Natural killer cell (primary cell): ENCODE measurements around the gene IGFBPL1. TPM values are rescaled to one million over a fixed set of nuclear protein-coding genes. Genes with fewer than 3 reads are reported as not detected.
"Not testable (repeated sequence)": the region's sequence is repeated elsewhere in the genome, so short reads cannot be mapped to it uniquely, and the experiment has no call there.

ENCODE experiments used
- ATAC-seq, 3 donors: fragments of 150-1000 bp in 2 of 3; fragments of 200-7000 bp in 1 of 3; cut with Tn5 transposase; 1 replicate in 1 of 3; 2 replicates in 2 of 3; pipeline ENCODE4 v1.10.0; 2021; ENCODE audit warnings: mild to moderate bottlenecking in 2 of 3, moderate library complexity in 2 of 3
- DNase-seq, 2 donors: peaks; one replicate each; pipeline versions ENCODE4 v3.0.0 to v3.0.0-alpha.2; 2013 to 2021; ENCODE audit warnings: mixed read lengths in 1 of 2
- H3K27ac ChIP-seq: one replicate; pipeline ENCODE4 v1.5.1; 2013; ENCODE audit warnings: mild to moderate bottlenecking, low read length
- H3K27me3 ChIP-seq: one replicate; pipeline ENCODE4 v1.6.1; 2013; ENCODE audit warnings: low read length; ENCODE audit not compliant: control insufficient read depth, insufficient read depth
- H3K36me3 ChIP-seq: one replicate; pipeline ENCODE4 v1.6.1; 2013; ENCODE audit warnings: low read length; ENCODE audit not compliant: control insufficient read depth, insufficient read depth
- H3K4me1 ChIP-seq: one replicate; pipeline ENCODE4 v1.6.1; 2013; ENCODE audit warnings: low read length; ENCODE audit not compliant: control insufficient read depth, insufficient read depth
- H3K4me3 ChIP-seq: one replicate; pipeline ENCODE4 v1.5.1; 2013; ENCODE audit warnings: low read length
- H3K9me3 ChIP-seq: one replicate; pipeline ENCODE4 v1.6.1; 2013; ENCODE audit warnings: low read length; ENCODE audit not compliant: control insufficient read depth, insufficient read depth
- H3K27ac Mint-ChIP-seq, 2 donors: one replicate each; pipeline ENCODE4 v1.8.0; 2022; ENCODE audit warnings: mild to moderate bottlenecking in 2 of 2, mixed read lengths in 2 of 2, moderate library complexity in 1 of 2
- H3K27me3 Mint-ChIP-seq, 2 donors: one replicate each; pipeline ENCODE4 v1.8.0; 2022; ENCODE audit warnings: low read depth in 2 of 2, mixed read lengths in 2 of 2
- H3K36me3 Mint-ChIP-seq: one replicate; pipeline ENCODE4 v1.8.0; 2022; ENCODE audit warnings: mixed read lengths
- H3K4me1 Mint-ChIP-seq, 2 donors: one replicate each; pipeline ENCODE4 v1.8.0; 2022; ENCODE audit warnings: mixed read lengths in 2 of 2
- H3K4me3 Mint-ChIP-seq: one replicate; pipeline ENCODE4 v1.8.0; 2022; ENCODE audit warnings: mild to moderate bottlenecking, moderate library complexity, mixed read lengths
- H3K9me3 Mint-ChIP-seq, 2 donors: one replicate each; pipeline ENCODE4 v1.8.0; 2022; ENCODE audit warnings: mixed read lengths in 2 of 2
- CTCF ChIP-seq: fragments of 200-600 bp; IDR thresholded peaks from one replicate; pipeline ENCODE4 v1.8.0; 2022; ENCODE audit warnings: antibody characterized with exemption
- WGBS: methylation state at CpG from one replicate; pipeline ENCODE4 v1.1.7; 2013; ENCODE audit warnings: missing lambda C conversion rate; ENCODE audit not compliant: insufficient coverage; 5-methylcytosine and 5-hydroxymethylcytosine counted together
- intact Hi-C: fragments of 100-400 bp; cut with micrococcal nuclease; formaldehyde crosslinking; loops from one replicate; pipeline ENCODE4 v1.14.2; 2022
- total RNA-seq, 4 donors: library from RNA; stranded (reverse); fragments of 120-200 nt in 1 of 4; gene quantifications; one replicate each; pipeline versions ENCODE4 v1.2.3 to v1.2.4, GENCODE V29; 2013 to 2022

IGFBPL1 gene
- total RNA-seq, 3 donors from 2014 or later (not counting 1 experiment from before 2014, with no cell fraction given) = not detected

GRCh38 chr9:38406476-38407186 lies 17.6 kb downstream of the IGFBPL1 start:
- H3K36me3 Mint-ChIP-seq = no peaks in the 10 kb centered on the region
- Histone ChIP-seq H3K27ac (no peak overlapping the region), H3K27me3 (no peaks in the 10 kb centered on the region), H3K4me1 (no peaks in the 10 kb centered on the region), H3K36me3 (no peaks in the 10 kb centered on the region), H3K9me3 (no peaks in the 10 kb centered on the region), H3K4me3 (no peak overlapping the region)
- TF ChIP-seq CTCF = no peak
- DNase-seq (no peak), ATAC-seq (no peak)
- no peaks in the 10 kb centered on the region for H3K9me3 Mint-ChIP-seq
- H3K27me3 Mint-ChIP-seq = peaks cover 14 to 18% of the 10 kb centered on the region in 2 donors
- WGBS = 95% methylated on average over 9 of the region's 9 CpGs
- intact Hi-C loops = no loop called here
- no peak overlapping the region for H3K27ac Mint-ChIP-seq
- H3K4me3 Mint-ChIP-seq = no peak overlapping the region
- no peaks in the 10 kb centered on the region for H3K4me1 Mint-ChIP-seq

DNA sequence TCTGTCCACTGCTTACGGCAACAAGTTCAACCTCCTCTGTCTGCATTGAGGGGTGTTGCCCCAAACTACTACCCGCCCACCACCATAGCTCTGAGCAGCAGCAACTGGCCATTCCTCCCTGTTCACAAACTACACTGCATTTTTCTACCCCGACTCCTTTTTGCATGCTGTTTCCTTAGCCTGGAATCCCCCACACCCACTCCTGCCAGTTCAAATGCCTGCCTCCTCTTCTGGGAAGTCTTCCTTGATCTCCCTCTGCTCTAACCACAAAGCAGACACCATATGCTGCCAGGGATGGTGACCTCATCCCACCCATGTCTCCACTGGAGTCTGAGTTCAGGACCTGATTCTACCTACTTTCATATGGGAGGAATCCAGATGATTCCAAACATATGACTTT lies 18.5 kb downstream of the IGFBPL1 start:
- ATAC-seq (no peak), DNase-seq (no peak)
- no peak overlapping the region for H3K27ac Mint-ChIP-seq
- no peaks in the 10 kb centered on the region for H3K9me3 ChIP-seq
- no peak overlapping the region for H3K4me3 ChIP-seq
- H3K4me3 Mint-ChIP-seq = no peak overlapping the region
- H3K36me3 ChIP-seq = no peaks in the 10 kb centered on the region
- H3K36me3 Mint-ChIP-seq = no peaks in the 10 kb centered on the region
- peaks cover 7 to 18% of the 10 kb centered on the region in 2 donors for H3K27me3 Mint-ChIP-seq
- intact Hi-C loops = no loop called here
- no peaks in the 10 kb centered on the region for H3K9me3 Mint-ChIP-seq
- H3K4me1 Mint-ChIP-seq = no peaks in the 10 kb centered on the region
- no peaks in the 10 kb centered on the region for H3K4me1 ChIP-seq
- TF ChIP-seq CTCF = no peak
- 87% methylated on average over 3 of the region's 3 CpGs for WGBS
- no peak overlapping the region for H3K27ac ChIP-seq
- H3K27me3 ChIP-seq = no peaks in the 10 kb centered on the region

DNA sequence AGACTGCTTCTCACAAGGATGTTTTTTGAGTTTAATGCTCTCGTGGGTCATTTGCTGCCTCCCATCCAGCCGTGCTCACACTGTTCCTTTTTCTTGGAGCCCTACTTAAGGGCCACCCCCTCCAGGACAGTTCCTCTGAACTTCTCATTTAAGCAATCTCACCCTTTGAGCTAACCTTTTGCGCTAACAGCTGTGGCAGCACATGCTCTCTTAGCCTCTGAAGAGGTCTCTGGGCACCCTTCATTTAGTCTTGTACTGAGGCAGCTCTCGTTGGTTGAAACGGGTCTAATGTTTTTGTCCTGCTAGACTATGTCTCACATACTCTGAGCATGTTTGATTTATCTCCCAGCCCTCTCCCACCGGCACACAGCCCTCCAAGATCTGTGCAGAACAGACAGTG lies 19.9 kb downstream of the IGFBPL1 start:
- Mint-ChIP-seq H3K4me1 (no peaks in the 10 kb centered on the region), H3K36me3 (no peaks in the 10 kb centered on the region), H3K4me3 (no peak overlapping the region), H3K27me3 (peaks cover 7 to 18% of the 10 kb centered on the region in 2 donors), H3K27ac (no peak overlapping the region), H3K9me3 (no peaks in the 10 kb centered on the region)
- 76% methylated on average over 6 of the region's 6 CpGs for WGBS
- Histone ChIP-seq H3K9me3 (no peaks in the 10 kb centered on the region), H3K27ac (no peak overlapping the region), H3K4me1 (no peaks in the 10 kb centered on the region), H3K4me3 (no peak overlapping the region), H3K36me3 (no peaks in the 10 kb centered on the region), H3K27me3 (no peaks in the 10 kb centered on the region)
- no peak for ATAC-seq
- no peak for TF ChIP-seq CTCF
- DNase-seq = no peak
- intact Hi-C loops = no loop called here

DNA sequence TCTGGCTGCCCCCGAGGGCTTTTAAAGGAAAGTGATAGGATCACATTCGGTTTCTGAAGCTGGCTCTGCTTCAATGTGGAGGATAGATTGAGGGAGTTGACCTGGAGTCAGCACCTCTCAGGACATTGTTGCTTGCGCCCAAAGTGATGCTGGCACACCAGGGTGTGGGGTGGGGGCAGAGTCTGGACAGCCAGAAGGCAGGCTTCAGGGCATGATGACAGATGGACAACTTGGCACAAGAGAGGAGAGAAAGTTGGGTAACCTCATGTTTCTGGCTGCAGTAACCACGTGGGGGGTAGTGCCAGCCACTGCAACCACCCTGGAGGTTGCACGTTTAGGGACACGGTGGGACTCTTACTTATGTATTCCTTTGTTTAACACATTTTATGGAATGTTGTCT lies 22.3 kb downstream of the IGFBPL1 start:
- Mint-ChIP-seq H3K27ac (no peak overlapping the region), H3K27me3 (peaks cover 7 to 18% of the 10 kb centered on the region in 2 donors), H3K4me3 (no peak overlapping the region), H3K4me1 (no peaks in the 10 kb centered on the region), H3K9me3 (no peaks in the 10 kb centered on the region), H3K36me3 (no peaks in the 10 kb centered on the region)
- Histone ChIP-seq H3K4me3 (no peak overlapping the region), H3K36me3 (no peaks in the 10 kb centered on the region), H3K27ac (no peak overlapping the region), H3K4me1 (no peaks in the 10 kb centered on the region), H3K27me3 (no peaks in the 10 kb centered on the region), H3K9me3 (no peaks in the 10 kb centered on the region)
- ATAC-seq = no peak
- no peak for TF ChIP-seq CTCF
- no peak for DNase-seq
- intact Hi-C loops = no loop called here
- 73% methylated on average over 4 of the region's 6 CpGs for WGBS

GRCh38 chr9:38399191-38399590 lies 25.1 kb downstream of the IGFBPL1 start:
- ATAC-seq, H3K36me3 ChIP-seq, H3K9me3 ChIP-seq, H3K27ac Mint-ChIP-seq, H3K4me1 Mint-ChIP-seq, H3K36me3 Mint-ChIP-seq, H3K27me3 ChIP-seq, H3K4me1 ChIP-seq, DNase-seq, H3K27ac ChIP-seq, H3K9me3 Mint-ChIP-seq, H3K4me3 Mint-ChIP-seq, H3K4me3 ChIP-seq, intact Hi-C loops, H3K27me3 Mint-ChIP-seq: not testable (repeated sequence)
- 71% methylated on average over 1 of the region's 1 CpG for WGBS
